ENCODE data around the gene SHISA6.

DNA sequence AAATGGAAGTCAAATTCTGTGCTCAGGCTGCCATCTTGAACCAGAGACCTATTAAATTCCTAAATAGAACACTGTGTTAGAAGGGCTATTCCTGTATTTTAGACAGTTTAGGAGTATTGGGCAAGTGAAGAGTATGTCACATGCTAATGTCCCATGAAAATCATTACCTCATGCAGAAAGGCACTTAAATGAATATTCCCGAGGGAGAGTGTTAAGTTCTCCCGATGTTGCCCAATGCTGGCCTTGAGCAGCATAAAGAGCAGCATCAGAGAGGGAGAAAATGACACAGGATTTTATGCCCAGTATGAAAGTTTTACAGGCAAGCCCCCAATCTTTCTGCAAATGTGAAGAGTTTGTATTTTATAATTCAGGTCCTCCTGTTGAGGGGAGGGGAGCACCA is 28.2 kb upstream of the SHISA6 start:
- TF ChIP-seq POLR2AphosphoS5 (IDR thresholded peaks at IDR 0.05) (no peak), RAD21 (conservative IDR thresholded peaks at IDR 0.05) (no peak), MXI1 (conservative IDR thresholded peaks at IDR 0.05; ENCODE audit: poor library complexity, severe bottlenecking) (no peak), EP300 (conservative IDR thresholded peaks at IDR 0.05; ENCODE audit: poor library complexity, severe bottlenecking) (no peak), TAF1 (IDR thresholded peaks at IDR 0.05; ENCODE audit: low read depth) (no peak), EZH2 (IDR thresholded peaks at IDR 0.05; ENCODE audit: borderline replicate concordance, insufficient read depth, low read length, poor library complexity, severe bottlenecking) (no peak)
- TF ChIP-seq, protein P1, sequence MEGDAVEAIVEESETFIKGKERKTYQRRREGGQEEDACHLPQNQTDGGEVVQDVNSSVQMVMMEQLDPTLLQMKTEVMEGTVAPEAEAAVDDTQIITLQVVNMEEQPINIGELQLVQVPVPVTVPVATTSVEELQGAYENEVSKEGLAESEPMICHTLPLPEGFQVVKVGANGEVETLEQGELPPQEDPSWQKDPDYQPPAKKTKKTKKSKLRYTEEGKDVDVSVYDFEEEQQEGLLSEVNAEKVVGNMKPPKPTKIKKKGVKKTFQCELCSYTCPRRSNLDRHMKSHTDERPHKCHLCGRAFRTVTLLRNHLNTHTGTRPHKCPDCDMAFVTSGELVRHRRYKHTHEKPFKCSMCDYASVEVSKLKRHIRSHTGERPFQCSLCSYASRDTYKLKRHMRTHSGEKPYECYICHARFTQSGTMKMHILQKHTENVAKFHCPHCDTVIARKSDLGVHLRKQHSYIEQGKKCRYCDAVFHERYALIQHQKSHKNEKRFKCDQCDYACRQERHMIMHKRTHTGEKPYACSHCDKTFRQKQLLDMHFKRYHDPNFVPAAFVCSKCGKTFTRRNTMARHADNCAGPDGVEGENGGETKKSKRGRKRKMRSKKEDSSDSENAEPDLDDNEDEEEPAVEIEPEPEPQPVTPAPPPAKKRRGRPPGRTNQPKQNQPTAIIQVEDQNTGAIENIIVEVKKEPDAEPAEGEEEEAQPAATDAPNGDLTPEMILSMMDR (IDR thresholded peaks at IDR 0.05; ENCODE audit: poor library complexity, severe bottlenecking), result no peak
- TF ChIP-seq, protein P2, sequence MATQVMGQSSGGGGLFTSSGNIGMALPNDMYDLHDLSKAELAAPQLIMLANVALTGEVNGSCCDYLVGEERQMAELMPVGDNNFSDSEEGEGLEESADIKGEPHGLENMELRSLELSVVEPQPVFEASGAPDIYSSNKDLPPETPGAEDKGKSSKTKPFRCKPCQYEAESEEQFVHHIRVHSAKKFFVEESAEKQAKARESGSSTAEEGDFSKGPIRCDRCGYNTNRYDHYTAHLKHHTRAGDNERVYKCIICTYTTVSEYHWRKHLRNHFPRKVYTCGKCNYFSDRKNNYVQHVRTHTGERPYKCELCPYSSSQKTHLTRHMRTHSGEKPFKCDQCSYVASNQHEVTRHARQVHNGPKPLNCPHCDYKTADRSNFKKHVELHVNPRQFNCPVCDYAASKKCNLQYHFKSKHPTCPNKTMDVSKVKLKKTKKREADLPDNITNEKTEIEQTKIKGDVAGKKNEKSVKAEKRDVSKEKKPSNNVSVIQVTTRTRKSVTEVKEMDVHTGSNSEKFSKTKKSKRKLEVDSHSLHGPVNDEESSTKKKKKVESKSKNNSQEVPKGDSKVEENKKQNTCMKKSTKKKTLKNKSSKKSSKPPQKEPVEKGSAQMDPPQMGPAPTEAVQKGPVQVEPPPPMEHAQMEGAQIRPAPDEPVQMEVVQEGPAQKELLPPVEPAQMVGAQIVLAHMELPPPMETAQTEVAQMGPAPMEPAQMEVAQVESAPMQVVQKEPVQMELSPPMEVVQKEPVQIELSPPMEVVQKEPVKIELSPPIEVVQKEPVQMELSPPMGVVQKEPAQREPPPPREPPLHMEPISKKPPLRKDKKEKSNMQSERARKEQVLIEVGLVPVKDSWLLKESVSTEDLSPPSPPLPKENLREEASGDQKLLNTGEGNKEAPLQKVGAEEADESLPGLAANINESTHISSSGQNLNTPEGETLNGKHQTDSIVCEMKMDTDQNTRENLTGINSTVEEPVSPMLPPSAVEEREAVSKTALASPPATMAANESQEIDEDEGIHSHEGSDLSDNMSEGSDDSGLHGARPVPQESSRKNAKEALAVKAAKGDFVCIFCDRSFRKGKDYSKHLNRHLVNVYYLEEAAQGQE (IDR thresholded peaks at IDR 0.05; ENCODE audit: borderline replicate concordance), result no peak
